NT2/D1 (cell line): ENCODE results near the gene TNRC6C.

Experiments
- DNase-seq: peaks from one replicate; pipeline ENCODE4 v3.0.0-alpha.2; 2011; ENCODE audit warnings: low read depth, low spot score
- H3K27me3 ChIP-seq: 2 replicates; pipeline ENCODE4 v1.6.0; 2011; ENCODE audit warnings: mild to moderate bottlenecking; ENCODE audit not compliant: insufficient read length, insufficient read depth
- H3K36me3 ChIP-seq: 2 replicates; pipeline ENCODE4 v1.6.1; 2011; ENCODE audit warnings: mild to moderate bottlenecking, low read length, mixed read lengths; ENCODE audit not compliant: insufficient read depth, insufficient read length
- H3K4me1 ChIP-seq: 2 replicates; pipeline ENCODE4 v1.5.1; 2011; ENCODE audit not compliant: insufficient read depth, insufficient read length
- H3K4me3 ChIP-seq: 2 replicates; pipeline ENCODE4 v1.5.1; 2011; ENCODE audit warnings: low read depth; ENCODE audit not compliant: insufficient read length
- H3K9ac ChIP-seq: 2 replicates; pipeline ENCODE4 v1.6.0; 2011; ENCODE audit warnings: low read depth; ENCODE audit not compliant: insufficient read length
- H3K9me3 ChIP-seq: 2 replicates; pipeline ENCODE4 v1.5.1; 2011; ENCODE audit warnings: mild to moderate bottlenecking, low read length; ENCODE audit not compliant: insufficient read depth
- SUZ12 ChIP-seq: IDR thresholded peaks from 2 replicates; pipeline ENCODE4 v1.6.1; 2011; ENCODE audit not compliant: insufficient read length, insufficient read depth; ENCODE audit errors: extremely low read depth
- YY1 ChIP-seq: IDR thresholded peaks from 2 replicates; pipeline ENCODE4 v1.6.1; 2011; ENCODE audit not compliant: insufficient read length, insufficient read depth
- ZNF274 ChIP-seq: IDR thresholded peaks from 2 replicates; pipeline ENCODE4 v1.6.1; 2011; ENCODE audit warnings: mild to moderate bottlenecking, low read depth, low read length

The TNRC6C gene

DNA sequence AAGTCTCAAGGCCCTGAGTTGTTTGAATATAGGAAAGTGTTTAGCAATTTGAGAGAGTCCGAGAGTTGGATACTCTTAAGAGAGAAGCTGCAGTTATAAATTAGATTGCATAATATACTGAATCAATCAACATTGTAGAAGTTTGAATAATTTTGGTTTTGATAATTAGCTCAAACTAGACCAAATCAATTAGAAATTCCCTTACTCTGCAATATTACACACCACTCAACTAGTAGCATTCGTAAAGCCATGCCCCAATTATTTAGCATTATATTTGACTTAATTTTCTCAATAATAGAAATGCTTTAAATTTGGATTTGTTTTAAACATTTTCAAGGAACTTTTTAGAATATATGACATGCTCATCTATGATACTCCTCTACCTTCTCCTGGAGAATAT lies 49.1 kb downstream of the TNRC6C start:
- TF ChIP-seq SUZ12 = no peak
- TF ChIP-seq ZNF274 = no peak
- TF ChIP-seq YY1 = no peak
- no peaks in the 10 kb centered on the region for H3K27me3 ChIP-seq
- no peak overlapping the region for H3K4me3 ChIP-seq
- no peak for DNase-seq
- peaks cover 2% of the 10 kb centered on the region for H3K36me3 ChIP-seq
- no peaks in the 10 kb centered on the region for H3K4me1 ChIP-seq
- no peaks in the 10 kb centered on the region for H3K9me3 ChIP-seq
- no peak overlapping the region for H3K9ac ChIP-seq

DNA sequence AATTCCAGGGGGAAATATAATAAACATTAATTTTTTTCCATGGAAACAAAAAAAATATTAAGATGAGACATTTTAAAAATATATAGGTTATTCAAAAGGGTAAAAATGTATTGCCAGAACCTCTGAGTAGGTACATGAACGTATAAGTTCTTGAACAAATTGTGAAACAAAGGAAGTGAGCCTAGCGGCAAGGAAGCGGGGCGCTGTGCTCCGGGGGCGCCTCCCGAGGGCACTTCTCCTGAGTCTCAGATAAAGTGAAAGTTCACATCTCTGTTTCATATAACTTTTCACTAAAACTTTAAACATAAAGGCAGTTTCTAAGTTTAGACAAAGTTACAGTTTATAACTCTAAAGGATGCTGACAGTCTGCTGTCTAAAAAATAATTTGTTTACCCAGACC lies 52.3 kb downstream of the TNRC6C start:
- no peaks in the 10 kb centered on the region for H3K4me1 ChIP-seq
- H3K9ac ChIP-seq = no peak overlapping the region
- H3K27me3 ChIP-seq = no peaks in the 10 kb centered on the region
- no peaks in the 10 kb centered on the region for H3K9me3 ChIP-seq
- TF ChIP-seq SUZ12 (no peak), YY1 (no peak), ZNF274 (no peak)
- H3K4me3 ChIP-seq = no peak overlapping the region
- peaks cover 5% of the 10 kb centered on the region for H3K36me3 ChIP-seq
- DNase-seq = no peak

- H3K4me3 ChIP-seq = no peak overlapping the region
- DNase-seq = no peak
- no peak for TF ChIP-seq SUZ12
- no peak for TF ChIP-seq YY1
- TF ChIP-seq ZNF274 = no peak
- peaks cover 2% of the 10 kb centered on the region for H3K4me1 ChIP-seq
- no peaks in the 10 kb centered on the region for H3K27me3 ChIP-seq
- H3K36me3 ChIP-seq = peaks cover 5% of the 10 kb centered on the region
- no peak overlapping the region for H3K9ac ChIP-seq
- no peaks in the 10 kb centered on the region for H3K9me3 ChIP-seq
Observed at GRCh38 chr17:78012428-78012827, 53.9 kb downstream of the TNRC6C start.

- H3K9me3 ChIP-seq = no peaks in the 10 kb centered on the region
- peaks cover 2% of the 10 kb centered on the region for H3K4me1 ChIP-seq
- H3K9ac ChIP-seq = no peak overlapping the region
- no peak overlapping the region for H3K4me3 ChIP-seq
- H3K36me3 ChIP-seq = peaks cover 5% of the 10 kb centered on the region
- H3K27me3 ChIP-seq = no peaks in the 10 kb centered on the region
- TF ChIP-seq YY1 (no peak), ZNF274 (no peak), SUZ12 (no peak)
- peak; percentile 46 for DNase-seq
Observed at GRCh38 chr17:78013683-78014467, 55.4 kb downstream of the TNRC6C start.

DNA sequence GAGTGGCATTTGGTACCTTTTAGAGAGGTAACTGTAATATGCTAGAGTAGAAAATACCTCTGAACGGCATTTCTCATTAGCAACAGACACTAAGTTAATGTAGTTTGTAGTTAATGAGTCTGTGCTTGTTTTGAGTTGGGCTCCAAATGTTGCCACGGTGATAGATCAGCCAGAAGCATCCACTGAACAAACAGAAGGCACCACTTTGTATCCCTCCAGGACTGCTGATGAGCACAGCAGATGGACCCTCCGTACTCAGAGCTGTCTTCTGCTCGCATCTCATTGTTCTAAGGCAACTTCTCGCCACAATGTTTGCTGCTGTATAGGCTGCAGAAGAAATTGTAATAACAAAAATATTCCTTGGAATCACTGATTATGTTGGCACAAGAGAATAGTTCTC lies 56.1 kb downstream of the TNRC6C start:
- no peak for DNase-seq
- Histone ChIP-seq H3K9me3 (no peaks in the 10 kb centered on the region), H3K9ac (no peak overlapping the region), H3K4me3 (no peak overlapping the region), H3K27me3 (no peaks in the 10 kb centered on the region), H3K4me1 (peaks cover 2% of the 10 kb centered on the region), H3K36me3 (peaks cover 5% of the 10 kb centered on the region)
- TF ChIP-seq ZNF274 (no peak), YY1 (no peak), SUZ12 (no peak)

GRCh38 chr17:78016852-78017251 lies 58.3 kb downstream of the TNRC6C start:
- H3K9me3 ChIP-seq = no peaks in the 10 kb centered on the region
- H3K4me1 ChIP-seq = peaks cover 2% of the 10 kb centered on the region
- TF ChIP-seq ZNF274 (no peak), SUZ12 (no peak), YY1 (no peak)
- no peak overlapping the region for H3K4me3 ChIP-seq
- no peak for DNase-seq
- peaks cover 2% of the 10 kb centered on the region for H3K36me3 ChIP-seq
- no peak overlapping the region for H3K9ac ChIP-seq
- no peaks in the 10 kb centered on the region for H3K27me3 ChIP-seq

- DNase-seq = peak; percentile 2
- Histone ChIP-seq H3K4me1 (peaks cover 2% of the 10 kb centered on the region), H3K27me3 (no peaks in the 10 kb centered on the region), H3K9me3 (no peaks in the 10 kb centered on the region), H3K4me3 (no peak overlapping the region), H3K9ac (no peak overlapping the region), H3K36me3 (peaks cover 2% of the 10 kb centered on the region)
- no peak for TF ChIP-seq ZNF274
- TF ChIP-seq YY1 = no peak
- no peak for TF ChIP-seq SUZ12
Observed at GRCh38 chr17:78019367-78019975, 61.0 kb downstream of the TNRC6C start.
